Tibial artery (tissue), 4 donors: ENCODE data around the gene TUBB2B.
A peak's percentile ranks its signal among the peaks of the same experiment; 100 is the strongest.

Experiments
- DNase-seq, 2 donors: peaks; one replicate each; pipeline ENCODE4 v3.0.0-alpha.2; 2019
- H3K27ac ChIP-seq, 2 donors: fragments of 200-600 bp; sonication (generic) in 1 of 2; 1 replicate in 1 of 2; 2 replicates in 1 of 2; pipeline ENCODE4 v1.5.1; 2018 to 2019; ENCODE audit warnings: mild to moderate bottlenecking in 1 of 2
- H3K27me3 ChIP-seq, 2 donors: fragments of 200-600 bp; sonication (generic) in 1 of 2; one replicate each; pipeline versions ENCODE4 v1.5.1 to v1.6.0; 2016 to 2019
- H3K36me3 ChIP-seq, 3 donors: fragments of 200-600 bp; sonication (generic) in 2 of 3; one replicate each; pipeline ENCODE4 v1.5.1; 2016 to 2019; ENCODE audit warnings: mild to moderate bottlenecking in 2 of 3
- H3K4me1 ChIP-seq, 4 donors: fragments of 200-600 bp; sonication (generic) in 2 of 4; 1 replicate in 3 of 4; 2 replicates in 1 of 4; pipeline ENCODE4 v1.5.1; 2016 to 2019
- H3K4me3 ChIP-seq, 2 donors: fragments of 200-600 bp; sonication (generic) in 1 of 2; 1 replicate in 1 of 2; 2 replicates in 1 of 2; pipeline ENCODE4 v1.5.1; 2018 to 2019; ENCODE audit warnings: mild to moderate bottlenecking in 2 of 2
- H3K9me3 ChIP-seq, 3 donors: fragments of 200-600 bp; sonication (generic) in 1 of 3; one replicate each; pipeline ENCODE4 v1.5.1; 2016 to 2019
- CTCF ChIP-seq, 2 experiments: fragments of 200-600 bp in 1 of 2; fragments of 450-650 bp in 1 of 2; IDR thresholded peaks; one replicate each; pipeline ENCODE4 v1.5.1; 2017 to 2019; ENCODE audit warnings: antibody characterized with exemption in 2 of 2, mild to moderate bottlenecking in 1 of 2, moderate library complexity in 1 of 2
- intact Hi-C: fragments of 100-400 bp; cut with DNase I; formaldehyde crosslinking; loops from one replicate; pipeline ENCODE4 v1.15.0; 2023; ENCODE audit warnings: low total_unique reads

TUBB2B gene

GRCh38 chr6:3221578-3221977 lies 5.9 kb downstream of the TUBB2B start:
- Histone ChIP-seq H3K4me1 (peaks cover 0 to 3% (median under 1%) of the 10 kb centered on the region in 4 donors), H3K4me3 (no peak overlapping the region), H3K36me3 (no peaks in the 10 kb centered on the region), H3K27me3 (no peaks in the 10 kb centered on the region), H3K9me3 (no peaks in the 10 kb centered on the region), H3K27ac (no peak overlapping the region)
- intact Hi-C loops = no loop called here
- TF ChIP-seq CTCF (IDR thresholded peaks at IDR 0.05) = no peak
- no peak for DNase-seq

- Histone ChIP-seq H3K4me3 (no peak overlapping the region), H3K9me3 (no peaks in the 10 kb centered on the region), H3K4me1 (peaks cover 0 to under 1% (median 0%) of the 10 kb centered on the region in 4 donors), H3K27me3 (no peaks in the 10 kb centered on the region), H3K27ac (no peak overlapping the region), H3K36me3 (no peaks in the 10 kb centered on the region)
- intact Hi-C loops = no loop called here
- no peak for TF ChIP-seq CTCF (IDR thresholded peaks at IDR 0.05)
- DNase-seq = no peak
Observed at GRCh38 chr6:3220366-3220765, 7.1 kb downstream of the TUBB2B start.

GRCh38 chr6:3218266-3218665 lies 9.2 kb downstream of the TUBB2B start:
- Histone ChIP-seq H3K4me1 (peaks cover 0 to 12% (median 0%) of the 10 kb centered on the region in 4 donors), H3K27ac (no peak overlapping the region), H3K4me3 (no peak overlapping the region), H3K36me3 (no peaks in the 10 kb centered on the region), H3K27me3 (no peaks in the 10 kb centered on the region), H3K9me3 (no peaks in the 10 kb centered on the region)
- DNase-seq = no peak
- intact Hi-C loops = no loop called here
- no peak for TF ChIP-seq CTCF (IDR thresholded peaks at IDR 0.05)

GRCh38 chr6:3217286-3217685 lies 10.2 kb downstream of the TUBB2B start:
- intact Hi-C loops = no loop called here
- H3K27me3 ChIP-seq = no peaks in the 10 kb centered on the region
- H3K4me1 ChIP-seq = peaks cover 0 to 12% (median 0%) of the 10 kb centered on the region in 4 donors
- no peak for DNase-seq
- H3K36me3 ChIP-seq = no peaks in the 10 kb centered on the region
- H3K27ac ChIP-seq = no peak overlapping the region
- H3K9me3 ChIP-seq = no peaks in the 10 kb centered on the region
- no peak overlapping the region for H3K4me3 ChIP-seq
- no peak for TF ChIP-seq CTCF (IDR thresholded peaks at IDR 0.05)

GRCh38 chr6:3214898-3215297 lies 12.6 kb downstream of the TUBB2B start:
- peaks cover 0 to 30% (median 9%) of the 10 kb centered on the region in 4 donors for H3K4me1 ChIP-seq
- DNase-seq = no peak
- H3K9me3 ChIP-seq = no peaks in the 10 kb centered on the region
- intact Hi-C loops = no loop called here
- H3K27ac ChIP-seq = peak overlapping the region; percentile 5 to 14
- no peak for TF ChIP-seq CTCF (IDR thresholded peaks at IDR 0.05)
- no peaks in the 10 kb centered on the region for H3K36me3 ChIP-seq
- no peaks in the 10 kb centered on the region for H3K27me3 ChIP-seq
- no peak overlapping the region for H3K4me3 ChIP-seq

GRCh38 chr6:3213334-3213695 lies 14.1 kb downstream of the TUBB2B start:
- no peak overlapping the region for H3K27ac ChIP-seq
- no peaks in the 10 kb centered on the region for H3K27me3 ChIP-seq
- peaks cover 3 to 46% (median 19%) of the 10 kb centered on the region in 4 donors for H3K4me1 ChIP-seq
- H3K9me3 ChIP-seq = no peaks in the 10 kb centered on the region
- TF ChIP-seq CTCF (IDR thresholded peaks at IDR 0.05) = no peak
- intact Hi-C loops = no loop called here
- H3K36me3 ChIP-seq = no peaks in the 10 kb centered on the region
- no peak for DNase-seq
- H3K4me3 ChIP-seq = no peak overlapping the region
